ENCODE measurements around the gene CD59. TPM values are rescaled to one million over a fixed set of nuclear protein-coding genes. Genes with fewer than 3 reads are reported as not detected.

CD59 gene
- total RNA-seq, 1 experiment from 2014 or later: 170 TPM

DNA sequence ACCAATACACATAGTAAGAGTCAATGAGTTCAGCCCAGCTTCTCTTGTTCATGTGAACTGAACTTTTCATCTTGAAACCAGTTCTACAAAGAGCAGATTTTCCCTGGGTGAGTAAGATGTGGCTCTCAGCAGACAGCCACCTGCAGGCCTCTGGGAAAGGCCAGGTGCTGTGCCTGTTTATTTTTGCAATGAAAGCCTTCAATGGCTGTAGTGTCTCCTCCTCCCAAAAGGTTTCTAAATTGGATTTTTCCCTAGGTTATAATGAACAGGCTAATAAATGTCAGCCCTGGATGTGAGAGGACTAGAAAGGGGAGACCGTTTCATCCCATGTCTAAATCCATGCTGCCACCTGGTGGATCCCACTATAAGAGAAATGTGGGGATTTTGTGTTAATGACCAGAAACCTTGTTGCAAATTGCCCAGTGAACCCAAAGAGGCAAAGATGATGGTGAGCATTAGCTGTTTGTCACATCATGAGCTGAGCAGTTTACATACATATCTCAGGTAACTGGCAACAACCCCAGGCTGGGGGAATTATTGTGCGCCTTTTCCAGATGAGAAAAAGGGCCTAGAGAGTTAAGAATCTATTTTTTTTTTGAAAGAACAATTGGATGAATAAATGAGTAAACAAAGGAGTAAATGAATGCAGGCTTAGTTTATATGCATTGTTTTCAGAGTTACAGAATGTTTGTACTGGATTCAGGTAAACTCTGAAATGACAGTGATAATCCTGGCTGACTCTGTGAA lies 48.3 kb downstream of the CD59 start:
- intact Hi-C loops (cut with micrococcal nuclease): loop anchor here (1.0 to 5.0 kb wide), 5 partner anchors 145 to 522 kb away; partner anchors contain the start of gene HIPK3
- Histone ChIP-seq H3K4me3 (ENCODE audit: low read length) (no peak overlapping the region), H3K36me3 (ENCODE audit: low read depth, low read length) (no peaks in the 10 kb centered on the region), H3K27ac (ENCODE audit: low read length) (peak overlapping the region; percentile 100), H3K79me2 (ENCODE audit: low read length) (no peaks in the 10 kb centered on the region), H2AFZ (ENCODE audit: low read length) (0 out of 2 replicates have a peak overlapping the region, but pooled peaks have one; percentile 14), H3K9me2 (replicated peaks; ENCODE audit: low read length) (no peaks in the 10 kb centered on the region), H3K9ac (ENCODE audit: low read length) (peak overlapping the region; percentile 99), H3F3A (ENCODE audit: low read length, unreplicated experiment) (peaks cover 22% of the 10 kb centered on the region), H3K27me3 (ENCODE audit: low read length) (no peaks in the 10 kb centered on the region), H3K9me3 (ENCODE audit: low read length) (no peaks in the 10 kb centered on the region), H3K4me2 (ENCODE audit: low read length) (peak overlapping the region; percentile 77; the same call in 1 of the 2 replicates), H4K20me1 (ENCODE audit: low read length) (no peaks in the 10 kb centered on the region), H3K4me1 (ENCODE audit: insufficient read depth, low read length) (peaks cover 51% of the 10 kb centered on the region)
- TF ChIP-seq EZH2phosphoT487 (IDR thresholded peaks at IDR 0.05; ENCODE audit: borderline replicate concordance, low read length): no peak
- TF ChIP-seq, protein P1, sequence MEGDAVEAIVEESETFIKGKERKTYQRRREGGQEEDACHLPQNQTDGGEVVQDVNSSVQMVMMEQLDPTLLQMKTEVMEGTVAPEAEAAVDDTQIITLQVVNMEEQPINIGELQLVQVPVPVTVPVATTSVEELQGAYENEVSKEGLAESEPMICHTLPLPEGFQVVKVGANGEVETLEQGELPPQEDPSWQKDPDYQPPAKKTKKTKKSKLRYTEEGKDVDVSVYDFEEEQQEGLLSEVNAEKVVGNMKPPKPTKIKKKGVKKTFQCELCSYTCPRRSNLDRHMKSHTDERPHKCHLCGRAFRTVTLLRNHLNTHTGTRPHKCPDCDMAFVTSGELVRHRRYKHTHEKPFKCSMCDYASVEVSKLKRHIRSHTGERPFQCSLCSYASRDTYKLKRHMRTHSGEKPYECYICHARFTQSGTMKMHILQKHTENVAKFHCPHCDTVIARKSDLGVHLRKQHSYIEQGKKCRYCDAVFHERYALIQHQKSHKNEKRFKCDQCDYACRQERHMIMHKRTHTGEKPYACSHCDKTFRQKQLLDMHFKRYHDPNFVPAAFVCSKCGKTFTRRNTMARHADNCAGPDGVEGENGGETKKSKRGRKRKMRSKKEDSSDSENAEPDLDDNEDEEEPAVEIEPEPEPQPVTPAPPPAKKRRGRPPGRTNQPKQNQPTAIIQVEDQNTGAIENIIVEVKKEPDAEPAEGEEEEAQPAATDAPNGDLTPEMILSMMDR (conservative IDR thresholded peaks at IDR 0.05; ENCODE audit: low read depth, low read length): peak; percentile 97
- no TSS peak for BruUV-seq (replicated peaks)
- ATAC-seq (no peak), DNase-seq (peak; percentile 82)
- CTCF ChIA-PET: interaction anchor here (1.4 to 5.3 kb wide), 2 partner anchors 55 to 325 kb away, joined by 11 to 44 read pairs; no protein-coding TSS in a partner anchor
- POLR2A ChIA-PET (ENCODE audit: unreplicated experiment): no interaction called here

DNA sequence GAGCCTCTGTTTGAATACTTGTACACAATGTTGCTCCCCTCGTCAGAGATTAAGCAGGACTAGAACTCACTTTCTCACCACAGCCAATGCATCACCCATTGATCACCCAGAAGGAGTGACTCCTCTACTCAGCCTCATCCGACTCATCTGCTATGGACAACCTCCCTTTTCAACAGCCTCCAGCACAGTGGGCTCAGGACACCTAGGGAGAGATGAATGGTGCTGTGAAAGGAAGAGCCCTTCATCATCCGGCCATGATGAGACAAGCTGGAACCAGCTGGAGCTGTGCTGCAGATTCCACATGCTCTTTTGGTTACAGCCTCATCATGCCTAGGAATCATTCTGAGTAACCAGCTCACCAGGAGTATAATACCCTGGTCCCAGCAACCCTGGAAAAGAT lies 51.1 kb downstream of the CD59 start:
- Histone ChIP-seq H2AFZ (ENCODE audit: low read length) (no peak overlapping the region), H3K4me3 (ENCODE audit: low read length) (no peak overlapping the region), H3K36me3 (ENCODE audit: low read depth, low read length) (no peaks in the 10 kb centered on the region), H3K79me2 (ENCODE audit: low read length) (no peaks in the 10 kb centered on the region), H4K20me1 (ENCODE audit: low read length) (no peaks in the 10 kb centered on the region), H3K27ac (ENCODE audit: low read length) (no peak overlapping the region), H3K9me3 (ENCODE audit: low read length) (no peaks in the 10 kb centered on the region), H3K9me2 (replicated peaks; ENCODE audit: low read length) (no peaks in the 10 kb centered on the region), H3K9ac (ENCODE audit: low read length) (no peak overlapping the region), H3K4me2 (ENCODE audit: low read length) (no peak overlapping the region), H3K27me3 (ENCODE audit: low read length) (no peaks in the 10 kb centered on the region), H3K4me1 (ENCODE audit: insufficient read depth, low read length) (peaks cover 38% of the 10 kb centered on the region), H3F3A (ENCODE audit: low read length, unreplicated experiment) (peaks cover 15% of the 10 kb centered on the region)
- ChIA-PET POLR2A (ENCODE audit: unreplicated experiment) (no interaction called here), CTCF (no interaction called here)
- ATAC-seq: no peak
- no peak for DNase-seq
- BruUV-seq (replicated peaks): no TSS peak
- intact Hi-C loops (cut with micrococcal nuclease): loop anchor here (5.0 kb wide), 2 partner anchors 233 to 428 kb away; partner anchors contain the start of gene HIPK3
- TF ChIP-seq EZH2phosphoT487 (IDR thresholded peaks at IDR 0.05; ENCODE audit: borderline replicate concordance, low read length) (no peak), EZH2 (IDR thresholded peaks at IDR 0.05; ENCODE audit: low read length, unreplicated experiment) (no peak)
- TF ChIP-seq, protein P1 (conservative IDR thresholded peaks at IDR 0.05; ENCODE audit: low read depth, low read length): no peak

All from PC-3 (cell line).